A673 (cell line): ENCODE data around the gene CEP63.

Source experiments
- CTCF ChIP-seq: fragments of 300-800, 200-600 bp; sonication (generic); conservative IDR thresholded peaks from 2 replicates; pipeline ENCODE4 v1.5.1; 2017; ENCODE audit warnings: low read depth, mild to moderate bottlenecking, antibody characterized with exemption, low read length, moderate library complexity, mixed read lengths
- EZH2 ChIP-seq: fragments of 200-600 bp; sonication (generic); IDR thresholded peaks from 2 replicates; pipeline ENCODE4 v1.6.1; 2017; ENCODE audit warnings: borderline replicate concordance, low read depth, mild to moderate bottlenecking, mixed read lengths, antibody characterized with exemption, low read length; ENCODE audit not compliant: poor library complexity, severe bottlenecking

- TF ChIP-seq EZH2 (no peak), CTCF (no peak)
Observed at GRCh38 chr3:134486577-134487041, 752 bp downstream of the CEP63 start.
